H1 (cell line): ENCODE data around the gene GRID1. TPM values are rescaled to one million over a fixed set of nuclear protein-coding genes. Genes with fewer than 3 reads are reported as not detected.

Experiments used
- BRCA1 ChIP-seq: IDR thresholded peaks from 2 replicates; pipeline ENCODE4 v1.6.1; 2012; ENCODE audit warnings: low read depth, low read length, improper control_type of control experiment
- polyA plus RNA-seq, 7 experiments: library from polyadenylated mRNA; depleted of rRNA in 3 of 7; stranded (reverse) in 5 of 7; unstranded in 2 of 7; fragments of >200 nt in 5 of 7; fragments of 200-250 nt in 2 of 7; gene quantifications; 1 replicate in 5 of 7; 2 replicates in 1 of 7; 4 replicates in 1 of 7; pipeline versions ENCODE4 v1.2.1 to v1.2.3, GENCODE V29; 2011 to 2013; ENCODE audit warnings: missing spikeins in 2 of 7, mixed read lengths in 2 of 7
- total RNA-seq: library from RNA; stranded (reverse); fragmentation: NEBNext Ultra II Directional; extraction: Animal tissue kit (Norgen Biotek cat#: 25700); gene quantifications from 2 replicates; pipeline ENCODE4 v1.2.1, GENCODE V29; 2021

GRID1 gene
- total and polyA plus RNA-seq, 2 of the 8 experiments (the other 6 are each of a cell fraction or from before 2014, with no cell fraction given), result 0.22 to 0.30 TPM

- no peak for TF ChIP-seq BRCA1
Observed at GRCh38 chr10:85761906-85762445, 604.6 kb downstream of the GRID1 start (continued).
